ENCODE data around the gene PARD3.

DNA sequence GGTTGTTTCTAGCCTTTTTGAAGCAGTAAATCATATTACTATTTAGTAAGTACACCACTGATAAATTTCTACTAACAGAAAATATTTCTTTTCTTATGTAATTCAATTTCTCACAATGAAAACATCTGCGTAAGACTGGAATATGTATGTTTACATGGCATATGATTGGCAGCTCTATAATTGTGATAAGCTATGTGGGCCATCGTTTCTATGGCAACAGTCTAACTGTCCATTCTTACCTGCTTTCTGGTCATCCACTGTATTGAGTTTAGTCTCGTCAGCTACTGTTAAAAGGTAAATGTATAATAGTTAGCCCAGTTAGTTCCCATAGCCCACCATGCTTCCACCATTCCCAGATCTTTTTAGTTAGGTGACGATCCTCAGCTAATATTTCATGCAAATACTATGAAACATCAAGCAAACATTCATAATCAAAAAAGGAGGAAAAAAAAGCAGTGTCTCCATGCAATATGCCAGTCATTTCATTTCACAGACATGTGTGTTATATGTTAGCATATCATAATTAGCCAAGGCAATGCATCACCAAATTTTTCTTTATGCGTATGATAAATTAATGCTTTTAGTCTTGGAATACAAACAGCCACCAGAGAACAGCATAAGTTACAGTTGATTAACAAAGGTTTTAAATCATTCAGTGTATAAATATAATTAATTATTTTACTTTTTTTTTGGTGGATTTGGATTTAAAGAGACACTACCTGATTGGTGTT lies 479.0 kb downstream of the PARD3 start:
- TF ChIP-seq, protein P1, sequence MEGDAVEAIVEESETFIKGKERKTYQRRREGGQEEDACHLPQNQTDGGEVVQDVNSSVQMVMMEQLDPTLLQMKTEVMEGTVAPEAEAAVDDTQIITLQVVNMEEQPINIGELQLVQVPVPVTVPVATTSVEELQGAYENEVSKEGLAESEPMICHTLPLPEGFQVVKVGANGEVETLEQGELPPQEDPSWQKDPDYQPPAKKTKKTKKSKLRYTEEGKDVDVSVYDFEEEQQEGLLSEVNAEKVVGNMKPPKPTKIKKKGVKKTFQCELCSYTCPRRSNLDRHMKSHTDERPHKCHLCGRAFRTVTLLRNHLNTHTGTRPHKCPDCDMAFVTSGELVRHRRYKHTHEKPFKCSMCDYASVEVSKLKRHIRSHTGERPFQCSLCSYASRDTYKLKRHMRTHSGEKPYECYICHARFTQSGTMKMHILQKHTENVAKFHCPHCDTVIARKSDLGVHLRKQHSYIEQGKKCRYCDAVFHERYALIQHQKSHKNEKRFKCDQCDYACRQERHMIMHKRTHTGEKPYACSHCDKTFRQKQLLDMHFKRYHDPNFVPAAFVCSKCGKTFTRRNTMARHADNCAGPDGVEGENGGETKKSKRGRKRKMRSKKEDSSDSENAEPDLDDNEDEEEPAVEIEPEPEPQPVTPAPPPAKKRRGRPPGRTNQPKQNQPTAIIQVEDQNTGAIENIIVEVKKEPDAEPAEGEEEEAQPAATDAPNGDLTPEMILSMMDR (IDR thresholded peaks at IDR 0.05): no peak
- no peak for TF ChIP-seq POLR2A (IDR thresholded peaks at IDR 0.05)

Data from Peyer's patch (tissue), 4 donors.